ENCODE data around the gene IKZF3.

The IKZF3 gene

DNA sequence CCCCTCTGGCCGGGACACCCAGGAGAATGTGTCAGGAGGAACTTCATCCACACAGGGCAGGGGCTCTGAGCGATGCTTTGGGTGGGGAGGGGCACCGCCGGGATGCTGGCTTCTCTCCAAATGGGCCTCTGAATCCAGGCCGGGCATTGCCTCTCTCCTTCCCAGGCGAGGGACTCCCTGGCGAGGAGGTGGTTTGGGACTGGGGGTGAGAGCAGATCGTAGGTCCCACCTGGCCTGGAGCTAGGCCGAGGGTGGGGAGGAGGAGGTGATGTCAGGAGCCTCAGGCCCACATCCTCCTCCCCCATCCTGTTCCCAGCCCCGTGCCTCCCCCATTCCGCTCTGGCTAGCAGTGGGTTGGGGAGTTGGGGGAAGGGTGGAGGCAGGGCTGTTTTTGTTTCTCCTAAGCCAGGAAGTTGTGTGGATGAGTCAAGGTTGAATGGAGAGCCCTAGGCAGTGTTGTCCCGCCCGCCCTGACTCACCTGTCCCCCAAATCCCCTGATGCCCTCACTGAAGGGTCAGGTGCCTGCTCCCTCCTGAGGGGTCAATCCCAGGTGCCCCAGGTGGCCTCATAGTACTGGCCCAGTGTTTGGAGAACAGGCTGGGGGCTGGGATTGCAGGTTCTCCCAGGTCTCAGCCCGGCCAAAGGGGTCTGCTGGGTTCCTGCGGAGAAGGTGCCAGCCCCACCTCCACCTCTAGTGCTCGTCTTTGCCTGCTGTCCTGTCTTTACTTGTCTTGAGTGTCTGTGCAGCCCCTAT, 123.6 kb downstream of the IKZF3 start:
- H2AFZ ChIP-seq (ENCODE audit: low read depth, low read length, severe bottlenecking): no peak overlapping the region
- no peaks in the 10 kb centered on the region for H3K27me3 ChIP-seq (ENCODE audit: low read length)
- H3K9ac ChIP-seq (ENCODE audit: low read length): no peak overlapping the region
- no peaks in the 10 kb centered on the region for H4K20me1 ChIP-seq (ENCODE audit: low read depth, low read length)
- TF ChIP-seq, protein P1, sequence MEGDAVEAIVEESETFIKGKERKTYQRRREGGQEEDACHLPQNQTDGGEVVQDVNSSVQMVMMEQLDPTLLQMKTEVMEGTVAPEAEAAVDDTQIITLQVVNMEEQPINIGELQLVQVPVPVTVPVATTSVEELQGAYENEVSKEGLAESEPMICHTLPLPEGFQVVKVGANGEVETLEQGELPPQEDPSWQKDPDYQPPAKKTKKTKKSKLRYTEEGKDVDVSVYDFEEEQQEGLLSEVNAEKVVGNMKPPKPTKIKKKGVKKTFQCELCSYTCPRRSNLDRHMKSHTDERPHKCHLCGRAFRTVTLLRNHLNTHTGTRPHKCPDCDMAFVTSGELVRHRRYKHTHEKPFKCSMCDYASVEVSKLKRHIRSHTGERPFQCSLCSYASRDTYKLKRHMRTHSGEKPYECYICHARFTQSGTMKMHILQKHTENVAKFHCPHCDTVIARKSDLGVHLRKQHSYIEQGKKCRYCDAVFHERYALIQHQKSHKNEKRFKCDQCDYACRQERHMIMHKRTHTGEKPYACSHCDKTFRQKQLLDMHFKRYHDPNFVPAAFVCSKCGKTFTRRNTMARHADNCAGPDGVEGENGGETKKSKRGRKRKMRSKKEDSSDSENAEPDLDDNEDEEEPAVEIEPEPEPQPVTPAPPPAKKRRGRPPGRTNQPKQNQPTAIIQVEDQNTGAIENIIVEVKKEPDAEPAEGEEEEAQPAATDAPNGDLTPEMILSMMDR (IDR thresholded peaks at IDR 0.05; ENCODE audit: insufficient read depth, low read length, poor library complexity, severe bottlenecking): no peak
- no peak for TF ChIP-seq EZH2phosphoT487 (conservative IDR thresholded peaks at IDR 0.05; ENCODE audit: low read length)
- no peaks in the 10 kb centered on the region for H3K9me2 ChIP-seq (replicated peaks; ENCODE audit: insufficient read depth, low read length)
- H3K36me3 ChIP-seq (ENCODE audit: low read length): no peaks in the 10 kb centered on the region
- no peak overlapping the region for H3K4me2 ChIP-seq (ENCODE audit: low read depth, low read length, poor library complexity, severe bottlenecking)
- H3F3A ChIP-seq (ENCODE audit: insufficient read depth): no peaks in the 10 kb centered on the region
- H3K27ac ChIP-seq (ENCODE audit: low read depth, low read length): no peak overlapping the region
- no peak overlapping the region for H3K4me3 ChIP-seq (ENCODE audit: insufficient read depth, low read length, poor library complexity, severe bottlenecking)
- H3K79me2 ChIP-seq (ENCODE audit: insufficient read depth, low read length): no peaks in the 10 kb centered on the region
- no peaks in the 10 kb centered on the region for H3K9me3 ChIP-seq (ENCODE audit: insufficient read depth, low read length)

DNA sequence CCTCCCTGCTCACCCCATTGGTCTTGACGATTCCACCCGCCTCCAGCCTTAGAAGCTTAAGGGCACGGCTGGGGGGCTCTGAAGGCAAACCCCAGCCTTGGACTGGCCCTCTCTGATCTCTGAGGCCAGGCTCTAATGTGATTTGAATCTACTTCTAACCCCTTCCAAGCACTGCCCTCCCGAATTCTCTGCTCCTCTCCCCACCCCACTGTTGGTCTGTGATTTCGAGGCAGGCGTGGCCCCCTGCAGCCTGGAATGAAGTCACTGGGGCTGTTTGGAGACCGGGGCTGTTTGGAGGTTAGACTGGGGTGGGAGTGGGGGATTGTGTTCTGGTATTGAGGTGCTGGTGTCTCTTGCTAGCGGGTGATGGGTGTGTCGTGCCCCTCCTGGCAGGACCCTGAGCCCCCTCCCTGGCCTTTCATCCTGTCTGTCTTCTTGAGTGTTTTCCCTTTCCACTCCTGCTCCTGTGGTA, 124.2 kb downstream of the IKZF3 start:
- Histone ChIP-seq H3K4me2 (ENCODE audit: low read depth, low read length, poor library complexity, severe bottlenecking) (no peak overlapping the region), H4K20me1 (ENCODE audit: low read depth, low read length) (no peaks in the 10 kb centered on the region), H2AFZ (ENCODE audit: low read depth, low read length, severe bottlenecking) (no peak overlapping the region), H3K36me3 (ENCODE audit: low read length) (no peaks in the 10 kb centered on the region), H3K27ac (ENCODE audit: low read depth, low read length) (no peak overlapping the region), H3F3A (ENCODE audit: insufficient read depth) (no peaks in the 10 kb centered on the region), H3K79me2 (ENCODE audit: insufficient read depth, low read length) (no peaks in the 10 kb centered on the region), H3K4me3 (ENCODE audit: insufficient read depth, low read length, poor library complexity, severe bottlenecking) (no peak overlapping the region), H3K9ac (ENCODE audit: low read length) (no peak overlapping the region), H3K9me3 (ENCODE audit: insufficient read depth, low read length) (no peaks in the 10 kb centered on the region), H3K27me3 (ENCODE audit: low read length) (no peaks in the 10 kb centered on the region), H3K9me2 (replicated peaks; ENCODE audit: insufficient read depth, low read length) (no peaks in the 10 kb centered on the region)
- TF ChIP-seq, protein P1 (IDR thresholded peaks at IDR 0.05; ENCODE audit: insufficient read depth, low read length, poor library complexity, severe bottlenecking): no peak
- TF ChIP-seq EZH2phosphoT487 (conservative IDR thresholded peaks at IDR 0.05; ENCODE audit: low read length): no peak

GRCh38 chr17:39738983-39739884, 124.9 kb downstream of the IKZF3 start:
- Histone ChIP-seq H3K9ac (ENCODE audit: low read length) (no peak overlapping the region), H3K27me3 (ENCODE audit: low read length) (no peaks in the 10 kb centered on the region)

More at GRCh38 chr17:39738983-39739884, 124.9 kb downstream of the IKZF3 start:
- no peaks in the 10 kb centered on the region for H3K36me3 ChIP-seq (ENCODE audit: low read length)
- no peaks in the 10 kb centered on the region for H3K9me2 ChIP-seq (replicated peaks; ENCODE audit: insufficient read depth, low read length)
- no peak overlapping the region for H3K4me3 ChIP-seq (ENCODE audit: insufficient read depth, low read length, poor library complexity, severe bottlenecking)
- H3F3A ChIP-seq (ENCODE audit: insufficient read depth): no peaks in the 10 kb centered on the region
- no peaks in the 10 kb centered on the region for H3K9me3 ChIP-seq (ENCODE audit: insufficient read depth, low read length)
- TF ChIP-seq EZH2phosphoT487 (conservative IDR thresholded peaks at IDR 0.05; ENCODE audit: low read length): 0 out of 2 replicates have a peak, but pooled peaks have one; percentile 35
- TF ChIP-seq, protein P1 (IDR thresholded peaks at IDR 0.05; ENCODE audit: insufficient read depth, low read length, poor library complexity, severe bottlenecking): no peak
- H3K27ac ChIP-seq (ENCODE audit: low read depth, low read length): no peak overlapping the region
- H4K20me1 ChIP-seq (ENCODE audit: low read depth, low read length): no peaks in the 10 kb centered on the region
- H3K4me2 ChIP-seq (ENCODE audit: low read depth, low read length, poor library complexity, severe bottlenecking): no peak overlapping the region
- H2AFZ ChIP-seq (ENCODE audit: low read depth, low read length, severe bottlenecking): no peak overlapping the region
- no peaks in the 10 kb centered on the region for H3K79me2 ChIP-seq (ENCODE audit: insufficient read depth, low read length)

Measured in SU-DHL-6 (cell line).